HG03460 (cell line): ENCODE data around the gene TMPRSS11A.

ENCODE experiments used
- ATAC-seq: cut with Tn5 transposase; IDR thresholded peaks from one replicate; pipeline ENCODE4 v1.9.1; 2021; ENCODE audit not compliant: unreplicated experiment

TMPRSS11A gene, protein sequence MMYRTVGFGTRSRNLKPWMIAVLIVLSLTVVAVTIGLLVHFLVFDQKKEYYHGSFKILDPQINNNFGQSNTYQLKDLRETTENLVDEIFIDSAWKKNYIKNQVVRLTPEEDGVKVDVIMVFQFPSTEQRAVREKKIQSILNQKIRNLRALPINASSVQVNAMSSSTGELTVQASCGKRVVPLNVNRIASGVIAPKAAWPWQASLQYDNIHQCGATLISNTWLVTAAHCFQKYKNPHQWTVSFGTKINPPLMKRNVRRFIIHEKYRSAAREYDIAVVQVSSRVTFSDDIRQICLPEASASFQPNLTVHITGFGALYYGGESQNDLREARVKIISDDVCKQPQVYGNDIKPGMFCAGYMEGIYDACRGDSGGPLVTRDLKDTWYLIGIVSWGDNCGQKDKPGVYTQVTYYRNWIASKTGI

GRCh38 chr4:67963356-67963755 lies at the start of gene TMPRSS11A:
TMPRSS11A (minus strand) TSS chr4:67963493; CDS start chr4:67963393, 100 bp downstream.
- ATAC-seq, result no peak

DNA sequence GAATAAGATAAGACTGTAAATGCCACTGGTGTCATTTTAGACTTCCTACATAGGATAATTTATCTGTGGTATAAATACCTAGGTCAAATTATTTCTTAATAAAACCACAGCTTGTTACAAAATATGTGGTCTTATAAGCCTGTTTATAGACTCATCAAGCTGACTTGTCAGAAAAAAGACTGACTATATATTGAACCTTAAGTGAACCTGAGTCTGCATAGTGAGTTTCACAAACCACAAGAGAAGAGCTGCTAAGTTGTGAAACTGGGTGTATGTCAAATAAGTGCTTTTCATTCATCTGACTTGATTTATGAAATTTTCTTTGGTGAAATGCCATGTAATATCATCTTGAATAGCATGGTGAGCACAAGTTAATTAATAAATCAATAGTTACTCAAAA lies 48.4 kb upstream of the TMPRSS11A start:
- no peak for ATAC-seq

- ATAC-seq, result no peak
These were observed 39.6 kb upstream of the TMPRSS11A start for GRCh38 chr4:68002906-68003305.

- no peak for ATAC-seq
These were observed 32.8 kb upstream of the TMPRSS11A start for GRCh38 chr4:67996127-67996526.

DNA sequence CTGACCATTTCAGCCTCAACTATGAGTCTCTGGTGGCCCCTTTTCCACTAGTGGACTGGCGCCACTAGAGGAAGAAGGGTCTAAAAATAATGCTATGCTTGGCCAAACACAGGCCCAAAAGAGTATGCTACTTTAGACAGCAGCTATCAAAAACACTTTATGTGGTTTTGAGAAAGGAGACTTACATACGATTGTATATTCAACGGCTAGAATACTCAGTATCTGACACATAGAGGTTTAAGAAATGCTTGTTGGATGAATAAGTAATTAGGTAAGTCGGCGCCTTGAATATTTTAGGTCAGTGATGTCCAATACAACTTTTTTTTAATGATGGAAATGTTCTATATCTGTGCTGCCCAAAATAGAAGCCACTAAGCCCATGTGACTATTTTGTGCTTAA lies 25.7 kb upstream of the TMPRSS11A start:
- ATAC-seq, result no peak

DNA sequence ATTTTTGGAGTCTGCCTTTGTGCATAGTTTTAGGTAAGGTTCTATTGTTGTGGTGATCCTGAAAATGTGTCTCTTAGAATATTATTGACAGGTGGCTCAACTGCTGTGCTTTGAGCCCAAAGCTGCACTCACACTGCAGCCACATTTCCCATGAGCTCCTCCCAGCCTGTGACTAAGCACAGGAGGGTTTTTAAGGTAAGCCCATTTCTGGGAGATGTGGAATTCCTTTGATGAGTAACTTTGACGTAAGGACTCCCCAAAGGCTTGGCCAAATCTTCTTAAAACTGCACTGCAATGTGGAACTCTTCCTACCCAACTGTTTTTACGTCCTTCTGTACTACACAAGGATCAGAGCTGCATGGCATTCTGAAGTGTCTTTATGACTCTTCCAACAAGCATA lies 20.0 kb upstream of the TMPRSS11A start:
- ATAC-seq, result no peak

GRCh38 chr4:67980512-67980911 lies 17.2 kb upstream of the TMPRSS11A start:
- ATAC-seq, result no peak

- ATAC-seq, result no peak
These were observed 10.3 kb upstream of the TMPRSS11A start for GRCh38 chr4:67973608-67974007.

DNA sequence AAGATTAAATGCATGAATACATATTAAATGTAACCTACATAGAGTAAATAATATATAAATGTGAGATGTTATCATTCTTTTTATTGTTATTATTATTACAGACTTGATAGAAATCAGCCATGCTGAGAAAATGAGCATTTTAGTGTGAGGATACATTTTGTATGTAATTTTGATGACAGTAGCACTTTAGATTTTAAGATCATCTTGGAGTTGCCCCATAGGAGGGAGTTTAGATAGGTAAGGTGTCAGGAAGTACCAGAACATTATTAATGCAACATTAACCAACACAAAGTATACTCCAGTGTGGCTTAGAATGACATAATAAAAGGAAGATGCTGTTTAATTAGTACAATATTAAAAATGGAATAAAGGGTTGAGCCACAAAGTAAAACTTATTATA lies 8.4 kb downstream of the TMPRSS11A start:
- no peak for ATAC-seq

GRCh38 chr4:67941074-67941473 lies 22.2 kb downstream of the TMPRSS11A start:
- no peak for ATAC-seq

- no peak for ATAC-seq
These were observed 22.8 kb downstream of the TMPRSS11A start for GRCh38 chr4:67940506-67940905.

GRCh38 chr4:67939195-67939594 lies 24.1 kb downstream of the TMPRSS11A start:
- ATAC-seq, result no peak

DNA sequence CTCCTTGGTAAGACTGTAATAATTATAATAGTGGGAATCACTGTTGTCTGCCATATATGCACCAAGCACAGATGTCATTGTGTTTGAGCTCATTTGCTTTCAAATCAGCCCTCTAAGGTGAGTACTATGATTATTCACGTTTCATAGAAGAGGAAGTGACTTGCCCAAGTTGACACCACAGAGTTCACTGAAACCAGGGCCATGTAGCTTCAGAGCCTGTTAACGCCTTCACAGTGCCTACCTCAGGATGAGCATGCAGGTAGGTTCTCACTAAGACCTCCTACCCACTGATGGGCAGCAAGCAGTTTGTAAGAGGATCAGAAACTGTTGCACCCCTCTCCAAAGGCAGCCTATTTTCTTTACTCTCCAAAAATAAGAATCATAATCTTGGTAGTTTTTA lies 27.4 kb downstream of the TMPRSS11A start:
- ATAC-seq, result no peak

- ATAC-seq, result no peak
These were observed 28.7 kb downstream of the TMPRSS11A start for GRCh38 chr4:67934628-67935027.

GRCh38 chr4:67933755-67934154 lies 29.5 kb downstream of the TMPRSS11A start:
- ATAC-seq, result no peak

DNA sequence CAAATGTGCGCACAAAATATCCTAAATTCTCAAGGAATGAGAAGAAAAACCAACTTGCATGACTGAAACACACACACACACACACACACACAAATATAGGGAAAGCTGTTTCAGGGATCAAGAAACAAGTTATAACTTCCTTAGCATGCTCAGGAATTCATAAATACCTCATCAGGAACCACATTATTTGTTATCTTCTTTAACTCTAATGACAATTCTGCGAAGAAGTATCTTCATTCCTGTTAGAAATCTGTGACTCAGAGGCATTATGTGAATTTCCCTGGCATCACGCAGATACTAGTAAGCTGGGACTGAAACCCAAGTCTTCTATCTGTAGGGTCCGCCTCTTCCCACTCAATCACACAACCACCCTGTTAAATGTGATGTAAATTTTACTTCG lies 30.3 kb downstream of the TMPRSS11A start:
- no peak for ATAC-seq

GRCh38 chr4:67931256-67931655 lies 32.0 kb downstream of the TMPRSS11A start:
- ATAC-seq, result no peak

GRCh38 chr4:67929426-67929825 lies 33.9 kb downstream of the TMPRSS11A start:
- no peak for ATAC-seq

DNA sequence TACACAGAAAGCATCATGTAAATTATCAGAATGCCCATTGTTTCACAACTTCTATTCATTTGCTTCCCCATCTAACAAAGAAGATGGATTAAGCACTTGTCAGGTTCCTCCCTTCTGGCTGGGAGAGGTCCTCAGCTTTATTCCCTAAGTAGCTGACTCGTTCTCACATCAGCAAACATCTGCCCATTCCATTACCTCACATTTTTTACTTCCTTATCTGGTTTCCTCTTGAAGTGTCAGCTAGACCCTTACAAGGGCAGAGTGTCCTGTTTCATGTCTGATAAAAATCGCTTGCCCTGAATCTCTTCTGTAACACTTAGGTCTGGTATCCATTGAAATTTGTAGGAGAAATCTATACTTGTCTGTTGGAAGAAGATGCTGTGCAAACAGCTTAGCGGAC lies 34.7 kb downstream of the TMPRSS11A start:
- ATAC-seq, result no peak

- ATAC-seq, result no peak
These were observed 36.0 kb downstream of the TMPRSS11A start for GRCh38 chr4:67927251-67927650.

GRCh38 chr4:67926485-67926884 lies 36.8 kb downstream of the TMPRSS11A start:
- ATAC-seq, result no peak

DNA sequence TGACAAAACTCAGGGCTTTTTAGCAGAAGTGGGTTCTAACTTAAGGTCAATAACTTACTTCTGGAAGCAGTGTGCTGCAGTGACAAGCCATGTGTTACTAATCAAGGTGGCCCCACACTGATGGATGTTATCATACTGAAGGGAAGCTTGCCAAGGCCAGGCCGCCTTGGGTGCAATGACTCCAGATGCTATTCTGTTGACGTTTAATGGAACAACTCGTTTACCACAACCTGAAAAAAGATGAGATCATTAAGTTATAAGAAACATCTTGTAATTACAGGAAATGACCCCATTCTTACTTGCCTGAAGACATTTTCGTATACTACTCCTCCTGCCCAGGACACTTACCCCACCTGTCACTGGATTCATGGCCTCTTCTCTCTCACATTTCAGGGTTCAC lies 40.6 kb downstream of the TMPRSS11A start:
- ATAC-seq, result no peak

- no peak for ATAC-seq
These were observed 44.9 kb downstream of the TMPRSS11A start for GRCh38 chr4:67918428-67918827.
